GM18519 (cell line): Measurements from ENCODE around the gene CRYZL1.

Experiments
- ATAC-seq: cut with Tn5 transposase; IDR thresholded peaks from one replicate; pipeline ENCODE4 v1.9.1; 2021; ENCODE audit warnings: mild to moderate bottlenecking, moderate library complexity; ENCODE audit not compliant: unreplicated experiment, low FRiP score

The CRYZL1 gene

GRCh38 chr21:33662046-33662445 lies 20.5 kb upstream of the CRYZL1 start:
- no peak for ATAC-seq

- no peak for ATAC-seq
Measured at GRCh38 chr21:33661146-33661545, 19.6 kb upstream of the CRYZL1 start.

- ATAC-seq, result no peak
Measured at GRCh38 chr21:33660406-33660805, 18.9 kb upstream of the CRYZL1 start.

- ATAC-seq, result no peak
Measured at GRCh38 chr21:33659568-33659949, 18.0 kb upstream of the CRYZL1 start.

GRCh38 chr21:33658919-33659567 lies 17.5 kb upstream of the CRYZL1 start:
- ATAC-seq, result no peak

GRCh38 chr21:33657124-33657820 lies 15.7 kb upstream of the CRYZL1 start:
- no peak for ATAC-seq

GRCh38 chr21:33655588-33656221 lies 14.2 kb upstream of the CRYZL1 start:
- ATAC-seq, result no peak

- no peak for ATAC-seq
Measured at GRCh38 chr21:33654412-33654811, 12.9 kb upstream of the CRYZL1 start.

GRCh38 chr21:33651965-33652680 lies 10.6 kb upstream of the CRYZL1 start:
- ATAC-seq, result no peak

- no peak for ATAC-seq
Measured at GRCh38 chr21:33650929-33651509, 9.5 kb upstream of the CRYZL1 start.

- no peak for ATAC-seq
Measured at GRCh38 chr21:33650230-33650629, 8.7 kb upstream of the CRYZL1 start.

GRCh38 chr21:33648555-33648954 lies 7.0 kb upstream of the CRYZL1 start:
- no peak for ATAC-seq

- ATAC-seq, result no peak
Measured at GRCh38 chr21:33647587-33647986, 6.0 kb upstream of the CRYZL1 start.

GRCh38 chr21:33645730-33646129 lies 4.2 kb upstream of the CRYZL1 start:
- no peak for ATAC-seq

- no peak for ATAC-seq
Measured at GRCh38 chr21:33644383-33645074, 3.0 kb upstream of the CRYZL1 start.

- ATAC-seq, result no peak
Measured at GRCh38 chr21:33643658-33644311, 2.2 kb upstream of the CRYZL1 start.

- no peak for ATAC-seq
Measured at GRCh38 chr21:33642896-33643657, 1.5 kb upstream of the CRYZL1 start.

- peak; percentile 64 for ATAC-seq
Measured at GRCh38 chr21:33642027-33642895, 720 bp upstream of the CRYZL1 start, which contains the start of gene ITSN1. TSS of gene ITSN1 (plus strand) at chr21:33642501. CDS start at chr21:33718829, 76,328 bp downstream.
